Endodermal cell (in vitro differentiated cells): ENCODE data around the gene PRRC2B. TPM values are rescaled to one million over a fixed set of nuclear protein-coding genes. Genes with fewer than 3 reads are reported as not detected.
"Not testable (repeated sequence)": the region's sequence is repeated elsewhere in the genome, so short reads cannot be mapped to it uniquely, and the experiment has no call there.

Experiments used
- DNase-seq: peaks from one replicate; pipeline ENCODE4 v3.0.0-alpha.2; 2017
- H3K27ac ChIP-seq: 2 replicates; pipeline ENCODE4 v1.5.1; 2013; ENCODE audit warnings: mild to moderate bottlenecking, low read depth, low read length, moderate library complexity
- H3K27me3 ChIP-seq: 2 replicates; pipeline ENCODE4 v1.6.1; 2013; ENCODE audit warnings: mild to moderate bottlenecking, low read length, moderate library complexity; ENCODE audit not compliant: insufficient read depth, control insufficient read depth, poor library complexity, severe bottlenecking
- H3K36me3 ChIP-seq: 2 replicates; pipeline ENCODE4 v1.7.0; 2013; ENCODE audit warnings: mild to moderate bottlenecking, low read length, moderate library complexity; ENCODE audit not compliant: control insufficient read depth, insufficient read depth
- H3K4me1 ChIP-seq: one replicate; pipeline ENCODE4 v1.7.0; 2013; ENCODE audit warnings: low read length; ENCODE audit not compliant: control insufficient read depth, insufficient read depth
- H3K4me3 ChIP-seq: 2 replicates; pipeline ENCODE4 v1.5.1; 2013; ENCODE audit warnings: mild to moderate bottlenecking, low read length, moderate library complexity
- H3K9ac ChIP-seq: 2 replicates; pipeline ENCODE4 v1.6.1; 2013; ENCODE audit warnings: mild to moderate bottlenecking, low read length, moderate library complexity; ENCODE audit not compliant: poor library complexity, severe bottlenecking; ENCODE audit errors: extremely low read depth
- H3K9me3 ChIP-seq: 2 replicates; pipeline ENCODE4 v1.6.1; 2013; ENCODE audit warnings: mild to moderate bottlenecking, low read length, moderate library complexity; ENCODE audit not compliant: control insufficient read depth
- H3K27ac Mint-ChIP-seq: 2 replicates; pipeline ENCODE4 v1.8.0; 2020; ENCODE audit warnings: mixed read lengths
- H3K27me3 Mint-ChIP-seq: 2 replicates; pipeline ENCODE4 v1.8.0; 2021; ENCODE audit warnings: mild to moderate bottlenecking, mixed read lengths; ENCODE audit not compliant: insufficient read depth
- H3K36me3 Mint-ChIP-seq: 2 replicates; pipeline ENCODE4 v1.8.0; 2020; ENCODE audit warnings: low read depth, mixed read lengths
- H3K4me1 Mint-ChIP-seq: 2 replicates; pipeline ENCODE4 v1.8.0; 2020; ENCODE audit warnings: mixed read lengths
- H3K4me3 Mint-ChIP-seq: 2 replicates; pipeline ENCODE4 v1.8.0; 2020; ENCODE audit warnings: mild to moderate bottlenecking, moderate library complexity, mixed read lengths
- H3K9me3 Mint-ChIP-seq: 2 replicates; pipeline ENCODE4 v1.8.0; 2020; ENCODE audit warnings: mild to moderate bottlenecking, mixed read lengths
- WGBS, 2 experiments: methylation state at CpG; one replicate each; pipeline versions ENCODE4 v1.1.5 to v1.1.7; 2013; ENCODE audit warnings: missing lambda C conversion rate in 2 of 2, mixed read lengths in 1 of 2; ENCODE audit not compliant: insufficient coverage in 1 of 2, insufficient read length in 1 of 2; 5-methylcytosine and 5-hydroxymethylcytosine counted together
- long read RNA-seq, 4 experiments: library from polyadenylated mRNA in 2 of 4; library from RNA in 1 of 4; library from capped mRNA in 1 of 4; stranded (forward) in 3 of 4; unstranded in 1 of 4; transcript quantifications; one replicate each; pipeline ENCODE4 v2.0.0, GENCODE V29; 2020 to 2021; ENCODE audit warnings: inconsistent platforms in 1 of 4
- polyA plus RNA-seq, 2 experiments: library from polyadenylated mRNA; stranded (reverse); fragments of 50-300 nt; gene quantifications; one replicate each; pipeline ENCODE4 v1.2.3, GENCODE V29; 2013
- total RNA-seq, 2 donors: library from RNA; stranded (reverse); fragmentation: NEBNext Ultra II Directional in 1 of 2; extraction: Animal tissue kit (Norgen Biotek cat#: 25700) in 1 of 2; gene quantifications; 2 replicates in 1 of 2; 3 replicates in 1 of 2; pipeline ENCODE4 v1.2.1, GENCODE V29; 2021
- TF ChIP-seq, protein P1 (sequence below): fragments of 200-600 bp; sonication (generic); conservative IDR thresholded peaks from 2 replicates; pipeline ENCODE4 v1.5.0; 2021; ENCODE audit warnings: antibody characterized with exemption, mild to moderate bottlenecking

PRRC2B gene
- total RNA-seq: 100 to 1,000 TPM; 309 to 334 TPM
- 182 TPM for polyA plus RNA-seq (2013, experiment 1 of 2)
- 205 TPM for polyA plus RNA-seq (2013, experiment 2 of 2)
- long read RNA-seq, experiment 1, full-length matches to known transcripts: 3 of 63 reads
- long read RNA-seq, experiment 1, partial matches to known transcripts: 43 of 63 reads
- long read RNA-seq, experiment 1, other reads (novel, unspliced or antisense): 17 of 63 reads
- long read RNA-seq, experiment 2, full-length matches to known transcripts: 11 of 163 reads
- long read RNA-seq, experiment 2, partial matches to known transcripts: 89 of 163 reads
- long read RNA-seq, experiment 2, other reads (novel, unspliced or antisense): 63 of 163 reads
- long read RNA-seq, experiment 3, full-length matches to known transcripts: 6 of 85 reads
- long read RNA-seq, experiment 3, partial matches to known transcripts: 26 of 85 reads
- long read RNA-seq, experiment 3, other reads (novel, unspliced or antisense): 53 of 85 reads
- long read RNA-seq, experiment 4, partial matches to known transcripts: 1 of 3 reads
- long read RNA-seq, experiment 4, other reads (novel, unspliced or antisense): 2 of 3 reads

DNA sequence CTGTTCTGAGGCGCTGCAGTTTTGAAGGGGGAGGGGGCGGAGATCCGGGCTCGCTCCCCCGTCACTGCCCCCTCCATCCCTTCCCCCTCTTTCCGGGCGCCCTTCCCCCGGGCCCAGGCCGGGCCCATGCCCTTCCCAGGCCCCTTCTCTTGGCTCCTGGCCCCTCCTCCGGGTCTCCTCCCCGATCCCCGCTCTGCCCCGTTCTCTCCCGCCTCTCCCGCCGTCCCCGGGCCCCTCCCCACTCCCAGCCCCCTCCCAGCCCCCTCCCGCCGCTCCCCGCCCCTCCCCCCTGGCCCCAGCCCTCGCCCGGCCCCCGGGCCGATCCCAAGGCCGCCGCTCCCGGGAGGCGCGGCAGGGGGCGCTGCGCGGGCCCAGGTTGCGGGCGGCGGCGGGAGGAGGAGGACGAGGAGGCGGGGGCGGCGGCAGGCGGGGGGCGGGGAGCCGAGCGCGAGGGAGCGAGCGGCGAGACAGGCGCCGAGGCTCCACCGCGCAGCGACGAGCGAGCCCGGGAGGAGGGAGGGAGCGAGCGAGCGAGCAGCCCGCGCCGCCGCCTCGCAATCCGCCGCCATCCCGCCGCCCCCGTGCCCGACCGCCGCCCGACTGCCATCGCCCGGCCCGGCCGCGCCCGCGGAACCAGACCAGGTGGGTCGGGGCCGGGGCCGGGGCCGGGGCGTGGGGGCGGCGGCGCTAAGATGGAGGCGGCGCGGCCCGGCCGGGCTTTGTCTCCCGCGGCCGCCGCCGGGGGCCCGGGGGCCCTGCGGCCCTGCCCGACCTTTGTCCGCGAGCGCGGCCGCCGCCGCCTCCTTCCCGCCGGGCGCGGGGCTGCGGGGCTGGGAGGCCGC is at the start of gene PRRC2B:
Gene PRRC2B, plus strand, starts transcription at position 465 of the 842 bp plus-strand sequence. CDS start 36,059 bp downstream, outside the sequence.
- Histone ChIP-seq H3K4me1 (peaks cover 12% of the 10 kb centered on the region), H3K9ac (peak within 1 kb of the TSS; percentile 99), H3K9me3 (no peaks in the 10 kb centered on the region), H3K27me3 (no peaks in the 10 kb centered on the region), H3K4me3 (peak within 1 kb of the TSS; percentile 93), H3K27ac (peak within 1 kb of the TSS; percentile 93), H3K36me3 (peaks cover 12% of the 10 kb centered on the region)
- Mint-ChIP-seq H3K27ac (peak within 1 kb of the TSS; percentile 97), H3K9me3 (no peaks in the 10 kb centered on the region), H3K27me3 (no peaks in the 10 kb centered on the region), H3K4me3 (peak within 1 kb of the TSS; percentile 96), H3K4me1 (peaks cover 39% of the 10 kb centered on the region), H3K36me3 (peaks cover 8% of the 10 kb centered on the region)
- TF ChIP-seq, protein P1, sequence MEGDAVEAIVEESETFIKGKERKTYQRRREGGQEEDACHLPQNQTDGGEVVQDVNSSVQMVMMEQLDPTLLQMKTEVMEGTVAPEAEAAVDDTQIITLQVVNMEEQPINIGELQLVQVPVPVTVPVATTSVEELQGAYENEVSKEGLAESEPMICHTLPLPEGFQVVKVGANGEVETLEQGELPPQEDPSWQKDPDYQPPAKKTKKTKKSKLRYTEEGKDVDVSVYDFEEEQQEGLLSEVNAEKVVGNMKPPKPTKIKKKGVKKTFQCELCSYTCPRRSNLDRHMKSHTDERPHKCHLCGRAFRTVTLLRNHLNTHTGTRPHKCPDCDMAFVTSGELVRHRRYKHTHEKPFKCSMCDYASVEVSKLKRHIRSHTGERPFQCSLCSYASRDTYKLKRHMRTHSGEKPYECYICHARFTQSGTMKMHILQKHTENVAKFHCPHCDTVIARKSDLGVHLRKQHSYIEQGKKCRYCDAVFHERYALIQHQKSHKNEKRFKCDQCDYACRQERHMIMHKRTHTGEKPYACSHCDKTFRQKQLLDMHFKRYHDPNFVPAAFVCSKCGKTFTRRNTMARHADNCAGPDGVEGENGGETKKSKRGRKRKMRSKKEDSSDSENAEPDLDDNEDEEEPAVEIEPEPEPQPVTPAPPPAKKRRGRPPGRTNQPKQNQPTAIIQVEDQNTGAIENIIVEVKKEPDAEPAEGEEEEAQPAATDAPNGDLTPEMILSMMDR: peak; percentile 71
- peak; percentile 97 for DNase-seq
- WGBS, 2 experiments: 0% methylated on average over 2 to 100 of the region's 114 CpGs

DNA sequence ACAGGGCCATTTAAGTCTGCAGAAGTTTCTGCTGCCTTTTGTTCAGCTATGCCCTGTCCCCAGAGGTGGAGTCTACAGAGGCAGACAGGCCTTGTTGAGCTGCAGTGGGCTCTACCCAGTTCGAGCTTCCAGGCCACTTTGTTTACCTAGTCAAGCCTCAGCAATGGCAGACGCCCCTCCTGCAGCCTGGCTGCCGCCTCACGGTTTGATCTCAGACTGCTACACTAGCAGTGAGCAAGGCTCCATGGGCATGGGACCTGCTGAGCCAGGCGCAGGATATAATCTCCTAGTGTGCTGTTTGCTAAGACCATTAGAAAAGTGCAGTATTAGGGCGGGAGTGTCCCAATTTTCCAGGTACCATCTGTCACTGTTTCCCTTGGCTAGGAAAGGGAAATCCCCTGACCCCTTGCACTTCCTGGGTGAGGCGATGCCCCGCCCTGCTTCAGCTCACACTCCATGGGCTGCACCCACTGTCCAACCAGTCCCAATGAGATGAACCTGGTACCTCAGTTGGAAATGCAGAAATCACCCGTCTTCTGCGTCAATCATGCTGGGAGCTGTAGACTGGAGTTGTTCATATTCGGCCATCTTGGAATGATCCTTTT is 48.9 kb upstream of the PRRC2B start:
- not testable (repeated sequence) for H3K27me3 ChIP-seq, DNase-seq, H3K4me1 Mint-ChIP-seq, H3K4me3 ChIP-seq, H3K9me3 Mint-ChIP-seq, H3K9ac ChIP-seq, H3K4me1 ChIP-seq, H3K27ac Mint-ChIP-seq, H3K27ac ChIP-seq, H3K4me3 Mint-ChIP-seq, H3K9me3 ChIP-seq, H3K36me3 ChIP-seq, H3K36me3 Mint-ChIP-seq
- WGBS, 2 experiments: 88 to 92% methylated on average over 10 to 11 of the region's 11 CpGs
- peaks cover 11% of the 10 kb centered on the region for H3K27me3 Mint-ChIP-seq

DNA sequence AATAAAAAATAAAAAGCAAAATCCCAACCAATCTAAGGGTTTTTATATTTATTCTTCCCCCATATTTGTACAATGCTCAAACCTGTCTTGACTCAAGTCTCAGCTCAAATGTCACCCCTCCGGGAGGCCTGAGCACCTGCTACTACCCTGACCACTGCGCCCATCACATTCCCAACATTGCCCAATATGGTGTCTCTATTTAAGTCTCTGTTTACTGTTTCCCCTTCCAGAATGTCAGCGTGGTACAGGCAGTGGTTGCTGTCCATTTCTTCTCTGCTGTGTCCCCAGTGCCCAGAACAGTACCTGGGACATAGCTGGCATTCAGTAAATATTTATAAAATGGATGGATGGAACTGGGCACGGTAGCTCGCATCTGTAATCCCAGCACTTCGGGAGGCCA is 47.3 kb upstream of the PRRC2B start:
- WGBS, 2 experiments: 75 to 87% methylated on average over 3 to 6 of the region's 6 CpGs

More for the DNA sequence above, 47.3 kb upstream of the PRRC2B start:
- no peaks in the 10 kb centered on the region for H3K9me3 ChIP-seq
- H3K27me3 ChIP-seq: no peaks in the 10 kb centered on the region
- peaks cover 8% of the 10 kb centered on the region for H3K9me3 Mint-ChIP-seq
- H3K36me3 ChIP-seq: no peaks in the 10 kb centered on the region
- no peak overlapping the region for H3K27ac Mint-ChIP-seq
- H3K9ac ChIP-seq: no peak overlapping the region
- no peaks in the 10 kb centered on the region for H3K36me3 Mint-ChIP-seq
- no peak overlapping the region for H3K27ac ChIP-seq
- TF ChIP-seq, protein P1: no peak
- peaks cover 7% of the 10 kb centered on the region for H3K27me3 Mint-ChIP-seq
- no peak overlapping the region for H3K4me3 ChIP-seq
- DNase-seq: no peak
- no peaks in the 10 kb centered on the region for H3K4me1 Mint-ChIP-seq
- no peak overlapping the region for H3K4me3 Mint-ChIP-seq
- no peaks in the 10 kb centered on the region for H3K4me1 ChIP-seq
